GM23338 (cell line): Measurements from ENCODE around the gene PPP1R13L. TPM values are rescaled to one million over a fixed set of nuclear protein-coding genes. Genes with fewer than 3 reads are reported as not detected.

Experiments used
- ATAC-seq: fragments of 200-7000 bp; cut with Tn5 transposase; 3 replicates; pipeline ENCODE4 v1.9.1; 2020
- DNase-seq: peaks from one replicate; pipeline ENCODE4 v3.0.0-alpha.2; 2015; ENCODE audit warnings: low spot score
- H2AFZ ChIP-seq: fragments of 200-600 bp; sonication (generic); 2 replicates; pipeline ENCODE4 v1.8.0; 2016; ENCODE audit warnings: antibody characterized with exemption, mild to moderate bottlenecking, moderate library complexity
- H3F3A ChIP-seq: fragments of 200-600 bp; sonication (generic); replicated peaks from 2 replicates; pipeline ENCODE4 v1.8.0; 2017; ENCODE audit warnings: antibody characterized with exemption, mixed run types, low read depth
- H3K27ac ChIP-seq: fragments of 200-600 bp; sonication (generic); 2 replicates; pipeline ENCODE4 v1.6.1; 2016; ENCODE audit warnings: low read depth
- H3K27me3 ChIP-seq: fragments of 200-600 bp; sonication (generic); 2 replicates; pipeline ENCODE4 v1.8.0; 2016; ENCODE audit warnings: mild to moderate bottlenecking, mixed run types, moderate library complexity; ENCODE audit not compliant: insufficient read depth
- H3K36me3 ChIP-seq: fragments of 200-600 bp; sonication (generic); 2 replicates; pipeline ENCODE4 v1.8.0; 2016; ENCODE audit warnings: mild to moderate bottlenecking; ENCODE audit not compliant: insufficient read depth
- H3K4me1 ChIP-seq: fragments of 200-600 bp; sonication (generic); 2 replicates; pipeline ENCODE4 v1.8.0; 2016; ENCODE audit warnings: mild to moderate bottlenecking, moderate library complexity; ENCODE audit not compliant: insufficient read depth
- H3K4me2 ChIP-seq: fragments of 200-600 bp; sonication (generic); 2 replicates; pipeline ENCODE4 v1.7.1; 2017; ENCODE audit warnings: mixed run types
- H3K4me3 ChIP-seq: fragments of 200-600 bp; sonication (generic); 2 replicates; pipeline ENCODE4 v1.6.1; 2016; ENCODE audit warnings: mixed run types
- H3K79me2 ChIP-seq: fragments of 200-600 bp; sonication (generic); replicated peaks from 2 replicates; pipeline ENCODE4 v1.8.0; 2017; ENCODE audit warnings: mild to moderate bottlenecking; ENCODE audit not compliant: insufficient read depth
- H3K9me2 ChIP-seq: fragments of 200-600 bp; sonication (generic); 2 replicates; pipeline ENCODE4 v1.8.0; 2017; ENCODE audit not compliant: insufficient read depth
- H4K20me1 ChIP-seq: fragments of 200-600 bp; sonication (generic); replicated peaks from 2 replicates; pipeline ENCODE4 v1.8.0; 2017; ENCODE audit warnings: mild to moderate bottlenecking; ENCODE audit not compliant: insufficient read depth
- H3K27ac Mint-ChIP-seq: 2 replicates; pipeline ENCODE4 v1.8.0; 2020; ENCODE audit warnings: inconsistent platforms, mild to moderate bottlenecking, moderate library complexity, mixed read lengths
- H3K27me3 Mint-ChIP-seq: 3 replicates; pipeline ENCODE4 v1.8.0; 2022; ENCODE audit warnings: low read depth, mild to moderate bottlenecking, moderate library complexity, mixed read lengths, inconsistent platforms; ENCODE audit not compliant: insufficient read depth, poor library complexity
- H3K36me3 Mint-ChIP-seq: 3 replicates; pipeline ENCODE4 v1.8.0; 2021; ENCODE audit warnings: low read depth, mild to moderate bottlenecking, inconsistent platforms, moderate library complexity, mixed read lengths
- H3K4me1 Mint-ChIP-seq: 3 replicates; pipeline ENCODE4 v1.8.0; 2020; ENCODE audit warnings: mild to moderate bottlenecking, inconsistent platforms, mixed read lengths
- H3K4me3 Mint-ChIP-seq: 3 replicates; pipeline ENCODE4 v1.8.0; 2021; ENCODE audit warnings: moderate library complexity, mild to moderate bottlenecking, inconsistent platforms, mixed read lengths
- H3K9me3 Mint-ChIP-seq: 3 replicates; pipeline ENCODE4 v1.8.0; 2020; ENCODE audit warnings: moderate library complexity, mild to moderate bottlenecking, inconsistent platforms, mixed read lengths
- CREB1 ChIP-seq: fragments of 250-450 bp; sonication (Bioruptor Pico); IDR thresholded peaks from 2 replicates; pipeline ENCODE4 v1.5.0; 2020; ENCODE audit warnings: low read depth, mild to moderate bottlenecking, moderate library complexity
- CTCF ChIP-seq, 2 experiments: fragments of 200-600 bp in 1 of 2; sonication (generic) in 1 of 2; conservative IDR thresholded peaks; 2 replicates each; pipeline versions ENCODE4 v1.5.1 to v1.6.1; 2016 to 2017; ENCODE audit warnings: antibody characterized with exemption in 2 of 2, low read depth in 2 of 2, mild to moderate bottlenecking in 2 of 2, moderate library complexity in 1 of 2
- ETS1 ChIP-seq: IDR thresholded peaks from 2 replicates; pipeline ENCODE4 v1.6.1; 2016; ENCODE audit warnings: antibody characterized with exemption
- EZH2 ChIP-seq: fragments of 200-600 bp; sonication (generic); IDR thresholded peaks from one replicate; pipeline ENCODE4 v1.8.0; 2017; ENCODE audit warnings: antibody characterized with exemption, mild to moderate bottlenecking, low read depth; ENCODE audit not compliant: unreplicated experiment
- EZH2phosphoT487 ChIP-seq: fragments of 200-600 bp; sonication (generic); IDR thresholded peaks from one replicate; pipeline ENCODE4 v1.8.1; 2018; ENCODE audit warnings: antibody characterized with exemption; ENCODE audit not compliant: unreplicated experiment
- JUNB ChIP-seq: IDR thresholded peaks from one replicate; pipeline ENCODE4 v1.6.1; 2016; ENCODE audit warnings: antibody characterized with exemption; ENCODE audit not compliant: unreplicated experiment
- NANOG ChIP-seq: IDR thresholded peaks from 2 replicates; pipeline ENCODE4 v1.6.1; 2016; ENCODE audit warnings: antibody characterized with exemption, borderline replicate concordance
- POLR2AphosphoS5 ChIP-seq: IDR thresholded peaks from 2 replicates; pipeline ENCODE4 v1.6.1; 2016; ENCODE audit warnings: antibody characterized with exemption, low read depth
- REST ChIP-seq: IDR thresholded peaks from one replicate; pipeline ENCODE4 v1.6.1; 2018; ENCODE audit warnings: antibody characterized with exemption; ENCODE audit not compliant: unreplicated experiment
- STAT1 ChIP-seq: IDR thresholded peaks from one replicate; pipeline ENCODE4 v1.6.1; 2016; ENCODE audit warnings: antibody characterized with exemption; ENCODE audit not compliant: unreplicated experiment
- ZNF114 ChIP-seq: fragments of 250-450 bp; sonication (Bioruptor Pico); IDR thresholded peaks from 2 replicates; pipeline ENCODE4 v1.5.0; 2020; ENCODE audit warnings: mild to moderate bottlenecking, moderate library complexity
- ZNF331 ChIP-seq: fragments of 250-450 bp; sonication (Bioruptor Pico); IDR thresholded peaks from 2 replicates; pipeline ENCODE4 v1.5.0; 2020; ENCODE audit warnings: low read depth, mild to moderate bottlenecking, moderate library complexity
- polyA plus RNA-seq: library from polyadenylated mRNA; unstranded; fragments of >200 nt; fragmentation: Nextera tagmentation; extraction: Ambion mirVana; gene quantifications from 2 replicates; pipeline ENCODE4 v1.2.1, GENCODE V29; 2016
- total RNA-seq: library from RNA; depleted of rRNA; stranded (reverse); fragments of >200 nt; shearing (Covaris generic); gene quantifications from 2 replicates; pipeline ENCODE4 v1.2.3, GENCODE V29; 2014

Gene PPP1R13L
- total and polyA plus RNA-seq, 2 experiments from 2014 or later: 9.6 to 15.5 TPM

GRCh38 chr19:45417151-45417550 lies 12.3 kb upstream of the PPP1R13L start (continued):
- TF ChIP-seq EZH2 (no peak), CTCF (conservative IDR thresholded peaks at IDR 0.05; ENCODE audit: low read depth in 2 of 2) (no peak), STAT1 (no peak), EZH2phosphoT487 (no peak), ETS1 (no peak), REST (no peak), JUNB (no peak), CREB1 (CRISPR knock-in tag) (no peak)

- no peaks in the 10 kb centered on the region for H3K36me3 ChIP-seq
- H3K27me3 ChIP-seq: no peaks in the 10 kb centered on the region
- H3K4me1 ChIP-seq: no peaks in the 10 kb centered on the region
- H4K20me1 ChIP-seq: peaks cover 2% of the 10 kb centered on the region; the same call in 1 of the 2 replicates
- H3K79me2 ChIP-seq: no peaks in the 10 kb centered on the region
- no peak overlapping the region for H3K4me2 ChIP-seq
- ATAC-seq (no peak), DNase-seq (no peak)
- no peak overlapping the region for H3K27ac Mint-ChIP-seq
- no peaks in the 10 kb centered on the region for H3K9me2 ChIP-seq
- H3K4me3 ChIP-seq: no peak overlapping the region
- no peak overlapping the region for H3K27ac ChIP-seq
- H3K4me1 Mint-ChIP-seq: no peaks in the 10 kb centered on the region; the same call in 1 of the 3 replicates
- H3K27me3 Mint-ChIP-seq: peaks cover 24% of the 10 kb centered on the region
- no peaks in the 10 kb centered on the region; the same call in 2 of the 3 replicates for H3K9me3 Mint-ChIP-seq
- H3K4me3 Mint-ChIP-seq: no peak overlapping the region; the same call in 2 of the 3 replicates
- H3F3A ChIP-seq: 0 out of 2 replicates have a peak, but pooled peaks cover 6% of the 10 kb centered on the region
- H2AFZ ChIP-seq: no peak overlapping the region
- peaks cover 63% of the 10 kb centered on the region for H3K36me3 Mint-ChIP-seq
- TF ChIP-seq JUNB (no peak), ETS1 (no peak), ZNF114 (CRISPR knock-in tag) (no peak), CREB1 (CRISPR knock-in tag) (no peak), REST (no peak), POLR2AphosphoS5 (no peak), EZH2 (no peak), ZNF331 (CRISPR knock-in tag) (no peak), STAT1 (no peak), NANOG (no peak), CTCF (conservative IDR thresholded peaks at IDR 0.05; ENCODE audit: low read depth in 2 of 2) (no peak)
These were observed 9.6 kb upstream of the PPP1R13L start for GRCh38 chr19:45414468-45414867.
